ENCODE results near the gene BAD.

BAD gene

GRCh38 chr11:64241491-64242374 lies 42.7 kb downstream of the BAD start:
- peak; percentile 100 for DNase-seq

DNA sequence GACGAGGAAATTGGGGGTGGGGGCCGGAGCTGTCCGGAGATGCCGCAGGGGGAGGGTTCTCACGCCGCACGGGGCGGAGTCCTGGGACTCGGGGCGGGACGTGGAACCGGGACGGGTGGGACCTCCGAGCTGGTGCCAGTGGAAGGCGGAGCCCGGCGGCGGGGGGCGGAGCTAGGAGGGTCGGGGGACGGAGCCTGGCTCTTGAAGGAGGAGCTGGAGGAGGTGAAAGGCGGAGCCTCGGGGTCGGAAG lies 43.3 kb downstream of the BAD start:
- no peak for DNase-seq

DNA sequence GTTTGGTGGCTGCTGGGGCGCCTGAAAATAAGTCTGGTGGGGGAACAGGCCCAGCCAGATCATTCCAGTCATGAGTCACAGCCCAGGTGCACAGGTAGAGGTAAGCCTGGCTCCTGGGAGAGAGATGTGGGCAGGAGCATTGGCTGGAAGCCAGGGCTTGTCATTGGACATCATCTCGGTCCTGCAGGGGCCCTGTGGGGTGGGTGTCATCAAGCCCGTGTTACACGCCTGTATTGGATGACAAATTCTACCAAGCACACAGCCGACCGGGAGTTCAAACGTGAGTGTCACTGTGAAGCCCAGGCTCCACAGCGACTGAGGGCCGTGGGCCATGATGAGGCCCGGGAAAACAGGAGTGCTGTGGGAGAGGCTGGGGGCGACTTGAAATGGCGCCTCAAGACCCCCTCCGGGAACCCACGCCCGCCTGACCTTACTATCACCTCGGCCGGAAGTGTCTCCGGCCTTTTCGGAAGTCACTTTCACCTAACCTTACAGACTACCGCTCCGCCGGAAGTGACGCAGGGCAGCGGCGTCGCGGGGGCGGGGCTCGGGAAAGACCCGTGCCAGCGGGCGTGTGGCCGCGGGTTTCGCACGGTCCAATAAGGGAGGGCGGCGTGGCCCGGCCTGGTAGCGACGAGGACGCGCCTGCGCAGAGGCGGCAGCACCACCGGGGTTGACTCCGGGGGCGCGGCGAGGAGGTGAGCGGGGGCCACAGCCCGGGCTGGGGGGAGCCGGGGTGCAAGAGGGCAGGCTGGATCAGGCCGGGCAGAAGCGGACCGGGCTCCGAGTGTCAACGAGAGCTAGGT lies 43.8 kb downstream of the BAD start, which contains the start of gene FKBP2:
TSS of gene FKBP2 (plus strand) at position 661 of the 806 bp plus-strand sequence. CDS start 1,293 bp downstream, outside the sequence.
- DNase-seq: peak; percentile 98 to 99

- no peak for DNase-seq
These were observed 44.6 kb downstream of the BAD start for GRCh38 chr11:64239662-64240434.

DNA sequence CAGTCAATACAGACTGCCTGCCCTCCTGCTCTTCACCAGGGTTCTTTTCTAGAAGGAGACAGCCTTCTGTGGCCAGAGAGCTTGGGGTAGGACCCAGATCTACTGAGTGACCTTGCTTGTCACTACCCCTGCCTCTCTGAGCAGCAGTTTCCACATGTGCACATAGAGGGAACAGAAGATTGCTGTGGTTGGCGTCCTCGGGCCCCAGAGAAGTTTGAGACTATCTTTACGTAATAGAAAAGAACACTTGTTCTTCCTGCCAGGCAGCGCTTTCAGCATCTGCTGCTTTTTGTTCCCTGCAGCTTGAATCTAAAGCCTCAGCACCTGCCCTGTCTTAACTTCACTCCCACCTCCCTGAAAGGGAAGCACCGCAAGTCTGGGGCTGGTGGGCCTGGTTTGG lies 45.5 kb downstream of the BAD start:
- no peak for DNase-seq

DNA sequence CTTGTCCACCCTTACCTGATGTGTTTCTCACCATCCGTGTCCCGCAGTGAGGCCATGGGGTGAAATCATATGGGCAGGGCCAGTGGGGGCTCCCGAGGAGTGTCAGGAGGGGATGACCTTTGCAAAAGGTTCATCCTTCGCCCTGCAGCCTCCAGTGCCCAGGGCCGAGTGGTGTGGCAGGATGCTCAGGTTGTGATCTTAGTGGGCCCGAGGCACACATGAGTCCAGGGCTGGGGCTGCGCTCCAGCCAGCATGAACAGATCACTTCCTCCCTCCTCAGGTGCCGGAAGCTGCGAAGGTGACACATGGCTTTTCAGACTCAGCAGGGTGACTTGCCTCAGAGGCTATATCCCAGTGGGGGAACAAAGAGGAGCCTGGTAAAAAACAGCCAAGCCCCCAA lies 46.4 kb downstream of the BAD start:
- no peak for DNase-seq

DNA sequence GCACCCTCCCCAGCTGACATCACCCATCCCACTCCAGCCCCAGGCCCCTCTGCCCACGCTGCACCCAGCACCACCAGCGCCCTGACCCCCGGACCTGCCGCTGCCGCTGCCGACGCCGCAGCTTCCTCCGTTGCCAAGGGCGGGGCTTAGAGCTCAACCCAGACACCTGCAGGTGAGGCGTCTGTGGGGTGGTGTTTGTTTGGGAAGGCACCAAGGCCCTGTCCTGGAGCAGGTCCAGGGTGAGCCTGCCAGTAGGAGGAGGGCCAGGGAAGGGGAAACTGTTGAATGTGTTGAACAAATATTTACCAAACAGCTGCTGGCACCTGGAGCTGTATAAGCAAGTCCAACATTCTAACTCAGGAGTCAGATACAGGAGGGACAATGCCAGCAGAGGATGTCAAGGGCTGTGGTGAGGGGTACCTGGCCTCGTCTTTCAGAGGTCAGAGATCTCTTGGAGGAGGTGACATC lies 46.9 kb downstream of the BAD start:
- no peak for DNase-seq

DNA sequence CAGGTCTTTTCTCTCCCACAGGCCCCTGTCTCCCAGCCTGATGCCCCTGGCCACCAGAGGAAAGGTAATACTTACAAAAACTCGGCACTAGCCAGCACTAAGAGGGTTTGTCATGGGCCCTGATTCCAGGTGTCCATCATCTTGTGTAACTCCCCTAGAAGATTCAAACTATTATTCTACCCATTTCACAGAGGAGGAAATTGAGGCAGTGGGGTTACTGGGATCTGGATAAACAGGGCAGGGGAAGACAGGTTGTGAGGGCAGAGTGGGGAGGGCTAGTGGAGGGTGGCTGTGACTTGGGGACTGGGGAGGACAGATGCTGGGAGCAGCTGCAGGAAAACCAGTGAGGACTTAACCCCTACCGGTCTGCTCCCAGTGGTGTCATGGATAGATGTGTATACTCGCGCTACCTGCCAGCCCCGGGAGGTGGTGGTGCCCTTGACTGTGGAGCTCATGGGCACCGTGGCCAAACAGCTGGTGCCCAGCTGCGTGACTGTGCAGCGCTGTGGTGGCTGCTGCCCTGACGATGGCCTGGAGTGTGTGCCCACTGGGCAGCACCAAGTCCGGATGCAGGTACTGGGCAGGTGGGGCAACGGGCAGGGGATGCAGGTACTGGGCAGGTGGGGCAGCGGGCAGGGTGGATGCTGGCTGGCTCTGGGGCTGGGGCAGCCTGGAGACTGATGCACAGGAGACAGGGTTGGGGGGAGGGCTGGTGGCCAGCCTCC lies 48.9 kb downstream of the BAD start:
- DNase-seq: no peak

- peak; percentile 35 to 53 for DNase-seq
These were observed 49.7 kb downstream of the BAD start for GRCh38 chr11:64234647-64235379.

- DNase-seq: peak; percentile 72 to 76
These were observed 50.4 kb downstream of the BAD start, which contains the start of gene VEGFB for GRCh38 chr11:64233913-64234586. Gene VEGFB, plus strand, starts transcription at chr11:64234584. Its CDS starts 250 bp downstream, at chr11:64234834.

GRCh38 chr11:64232967-64233315 lies 51.5 kb downstream of the BAD start:
- no peak for DNase-seq

GRCh38 chr11:64232182-64232966 lies 52.1 kb downstream of the BAD start:
- no peak for DNase-seq

- no peak for DNase-seq
These were observed 52.9 kb downstream of the BAD start for GRCh38 chr11:64231546-64231945.

GRCh38 chr11:64230985-64231365 lies 53.5 kb downstream of the BAD start:
- no peak for DNase-seq

- DNase-seq: peak; percentile 83 to 84
These were observed 54.1 kb downstream of the BAD start, which contains the start of gene DNAJC4 for GRCh38 chr11:64230171-64230984. Gene DNAJC4, plus strand, starts transcription at chr11:64230548. Its CDS starts 307 bp downstream, at chr11:64230855.

DNA sequence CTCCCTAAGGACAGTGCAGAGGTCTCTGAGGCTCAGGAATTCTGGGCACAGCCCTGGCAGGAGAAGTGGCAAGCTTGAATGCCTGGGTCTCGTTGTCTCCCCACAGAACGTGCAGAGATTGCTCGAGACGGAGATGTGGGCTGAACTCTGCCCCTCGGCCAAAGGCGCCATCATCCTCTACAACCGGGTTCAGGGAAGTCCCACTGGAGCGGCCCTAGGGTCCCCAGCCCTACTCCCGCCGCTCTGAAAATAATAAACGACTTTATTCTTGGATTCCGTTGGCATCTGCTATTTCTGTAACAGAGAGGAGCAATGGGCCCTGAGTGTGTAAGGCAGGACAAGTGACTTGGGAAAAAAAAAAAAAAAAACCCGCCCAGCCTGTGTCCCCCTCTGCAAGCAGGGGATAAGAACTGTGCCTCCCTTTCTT lies 54.7 kb downstream of the BAD start:
- no peak for DNase-seq

GRCh38 chr11:64229090-64229743 lies 55.2 kb downstream of the BAD start:
- DNase-seq: no peak

- no peak for DNase-seq
These were observed 57.0 kb downstream of the BAD start for GRCh38 chr11:64227405-64227956.
